GM06990 (cell line): Measurements from ENCODE around the gene LAMP5.

ENCODE experiments used
- DNase-seq: peaks from one replicate; pipeline ENCODE4 v3.0.0-alpha.2; 2011; ENCODE audit not compliant: insufficient read length; ENCODE audit errors: extremely low read depth
- H3K27me3 ChIP-seq: replicated peaks from 2 replicates; pipeline ENCODE4 v1.6.0; 2011; ENCODE audit warnings: low read length; ENCODE audit not compliant: control insufficient read depth, insufficient read depth
- H3K36me3 ChIP-seq: 2 replicates; pipeline ENCODE4 v1.5.1; 2011; ENCODE audit warnings: low read length; ENCODE audit not compliant: control insufficient read depth, insufficient read depth
- H3K4me3 ChIP-seq: replicated peaks from 2 replicates; pipeline ENCODE4 v1.5.1; 2011; ENCODE audit warnings: low read depth, mild to moderate bottlenecking, control low read depth, low read length
- CTCF ChIP-seq: IDR thresholded peaks from 2 replicates; pipeline ENCODE4 v1.5.1; 2011; ENCODE audit warnings: low read length, control low read depth, mild to moderate bottlenecking, inconsistent platforms; ENCODE audit not compliant: insufficient read depth, poor library complexity, severe bottlenecking

Gene LAMP5

DNA sequence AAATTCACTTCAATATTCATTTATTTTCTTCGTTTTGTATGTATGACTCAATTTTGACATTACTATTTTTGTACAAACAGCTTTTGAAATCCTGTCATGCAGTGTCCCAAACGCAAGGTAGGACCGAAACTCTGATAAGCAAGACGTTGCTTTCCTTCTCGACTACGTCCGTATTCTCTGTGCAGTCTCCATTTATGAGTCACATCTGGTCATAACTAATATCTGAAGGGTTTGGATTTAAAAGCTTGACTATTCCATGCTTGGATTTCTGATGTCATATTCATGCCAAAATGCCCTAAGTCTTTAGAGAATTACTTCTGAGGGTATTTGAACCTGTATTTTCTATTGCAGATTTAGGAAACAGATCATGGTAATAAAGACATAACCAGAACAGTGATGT, 37.8 kb upstream of the LAMP5 start:
- no peak overlapping the region for H3K4me3 ChIP-seq
- no peaks in the 10 kb centered on the region for H3K27me3 ChIP-seq
- DNase-seq: no peak
- no peak for TF ChIP-seq CTCF
- H3K36me3 ChIP-seq: no peaks in the 10 kb centered on the region

- no peak for DNase-seq
- H3K27me3 ChIP-seq: no peaks in the 10 kb centered on the region
- no peaks in the 10 kb centered on the region for H3K36me3 ChIP-seq
- no peak overlapping the region for H3K4me3 ChIP-seq
- no peak for TF ChIP-seq CTCF
Observed at GRCh38 chr20:9478771-9479170, 35.6 kb upstream of the LAMP5 start.

- DNase-seq: no peak
- Histone ChIP-seq H3K36me3 (no peaks in the 10 kb centered on the region), H3K27me3 (no peaks in the 10 kb centered on the region), H3K4me3 (no peak overlapping the region)
- no peak for TF ChIP-seq CTCF
Observed at GRCh38 chr20:9480066-9480465, 34.3 kb upstream of the LAMP5 start.

DNA sequence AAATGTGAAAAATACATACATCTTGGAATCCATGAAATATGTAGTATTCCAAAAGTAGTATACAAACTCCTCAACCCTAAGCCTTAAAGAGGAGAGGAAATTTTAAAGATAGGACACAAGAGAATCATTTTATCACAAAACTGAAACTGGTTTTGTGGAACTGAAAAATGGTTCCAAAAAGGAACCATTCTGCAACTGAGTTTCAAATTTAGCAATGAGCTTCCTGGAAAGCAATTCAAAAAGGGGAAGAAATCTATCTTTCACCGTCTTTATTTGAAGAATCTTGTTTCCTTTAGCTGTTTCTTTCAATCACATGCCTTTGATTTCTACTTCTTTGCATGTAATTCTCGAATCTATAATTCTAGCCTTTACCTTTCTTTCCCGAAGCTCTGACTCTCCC, 32.2 kb upstream of the LAMP5 start:
- TF ChIP-seq CTCF: no peak
- DNase-seq: no peak
- Histone ChIP-seq H3K36me3 (no peaks in the 10 kb centered on the region), H3K4me3 (no peak overlapping the region), H3K27me3 (no peaks in the 10 kb centered on the region)

- Histone ChIP-seq H3K4me3 (no peak overlapping the region), H3K27me3 (no peaks in the 10 kb centered on the region), H3K36me3 (no peaks in the 10 kb centered on the region)
- no peak for DNase-seq
- TF ChIP-seq CTCF: no peak
Observed at GRCh38 chr20:9483131-9483530, 31.3 kb upstream of the LAMP5 start.

DNA sequence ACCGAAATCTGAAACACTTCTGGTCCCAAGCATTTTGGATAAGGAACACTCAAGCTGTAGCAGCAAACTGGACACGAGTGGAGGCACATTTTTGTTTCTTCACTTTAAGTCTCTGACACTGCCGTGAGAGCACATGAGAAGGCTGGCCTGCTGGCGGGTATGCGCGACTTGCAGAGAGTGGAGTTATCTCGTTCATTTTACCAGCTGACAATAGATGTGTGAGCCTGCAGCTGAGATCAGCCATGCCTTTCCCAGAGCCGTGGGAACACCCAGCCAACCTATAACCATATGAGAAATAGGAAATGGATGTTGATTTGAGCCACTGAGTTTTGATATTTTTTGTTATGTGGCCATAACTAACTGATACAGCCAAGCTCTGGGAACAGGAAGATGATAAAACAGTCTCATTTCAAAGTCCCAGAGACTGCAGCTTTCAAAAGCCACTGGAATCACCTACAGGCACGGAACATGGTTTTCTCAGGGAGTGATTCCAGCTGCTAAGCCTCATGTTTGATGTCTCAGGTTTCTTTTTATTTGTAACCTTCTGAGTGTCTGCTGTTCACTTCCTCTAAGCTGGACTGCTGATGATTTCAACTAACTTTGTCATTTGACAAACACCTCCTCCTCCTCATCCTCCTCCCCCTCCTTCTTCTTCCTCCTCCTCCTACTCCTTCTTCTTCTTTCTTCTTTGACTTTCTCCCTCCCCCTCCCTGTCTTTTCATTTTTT, 28.6 kb upstream of the LAMP5 start:
- no peak for TF ChIP-seq CTCF
- Histone ChIP-seq H3K27me3 (no peaks in the 10 kb centered on the region), H3K4me3 (no peak overlapping the region), H3K36me3 (no peaks in the 10 kb centered on the region)
- no peak for DNase-seq
